Panc1 (cell line): ENCODE measurements around the gene KHDRBS2. TPM values are rescaled to one million over a fixed set of nuclear protein-coding genes. Genes with fewer than 3 reads are reported as not detected.
"Not testable (repeated sequence)": the region's sequence is repeated elsewhere in the genome, so short reads cannot be mapped to it uniquely, and the experiment has no call there.

ENCODE experiments used
- ATAC-seq: fragments of 200-7000 bp; cut with Tn5 transposase; 2 replicates; pipeline ENCODE4 v1.9.1; 2020; ENCODE audit warnings: mild to moderate bottlenecking, moderate library complexity
- BruUV-seq: library from RNA; stranded (reverse); fragments of 400-500 nt; replicated peaks from 2 replicates; lab custom pipeline; 2021; lab: Mats Ljungman, UMichigan
- CTCF ChIA-PET: fragments of 300-600 bp; sonication (Branson Sonifier 250); formaldehyde crosslinking; loops from one replicate; lab custom pipeline; 2022; ENCODE audit warnings: antibody characterized with exemption; lab: Charles Lee
- POLR2A ChIA-PET: fragments of 300-600 bp; sonication (Branson Sonifier 250); formaldehyde crosslinking; loops from one replicate; lab custom pipeline; 2022; ENCODE audit warnings: antibody characterized with exemption; lab: Charles Lee
- DNase-seq: peaks from one replicate; pipeline ENCODE4 v3.0.0-alpha.2; 2010; ENCODE audit warnings: low read depth, low spot score
- H3K27ac ChIP-seq: 2 replicates; pipeline ENCODE4 v1.5.1; 2011; ENCODE audit warnings: mild to moderate bottlenecking, low read length, inconsistent platforms
- H3K27me3 ChIP-seq: fragments of 200-500 bp; sonication (Bioruptor generic); 2 replicates; pipeline ENCODE4 v1.6.0; 2014; ENCODE audit warnings: low read length, inconsistent platforms; ENCODE audit not compliant: control insufficient read depth, insufficient read depth
- H3K36me3 ChIP-seq: fragments of 200-500 bp; sonication (Bioruptor generic); 2 replicates; pipeline ENCODE4 v1.5.1; 2014; ENCODE audit warnings: inconsistent platforms, mild to moderate bottlenecking, low read length, moderate library complexity; ENCODE audit not compliant: control insufficient read depth, insufficient read depth
- H3K4me1 ChIP-seq: 2 replicates; pipeline ENCODE4 v1.5.1; 2011; ENCODE audit warnings: inconsistent platforms, mild to moderate bottlenecking, low read length, moderate library complexity; ENCODE audit not compliant: control insufficient read depth, insufficient read depth
- H3K4me3 ChIP-seq, 2 experiments: 2 replicates each; pipeline ENCODE4 v1.5.1; 2011 to 2012; ENCODE audit warnings: low read depth in 2 of 2, low read length in 2 of 2, mild to moderate bottlenecking in 2 of 2, inconsistent platforms in 1 of 2, moderate library complexity in 1 of 2
- H3K9me3 ChIP-seq: fragments of 200-500 bp; sonication (Bioruptor generic); 2 replicates; pipeline ENCODE4 v1.5.1; 2014; ENCODE audit warnings: low read depth, mild to moderate bottlenecking, inconsistent platforms, low read length, moderate library complexity; ENCODE audit not compliant: control insufficient read depth, insufficient read depth
- POLR2AphosphoS5 ChIP-seq: IDR thresholded peaks from 2 replicates; pipeline ENCODE4 v1.6.1; 2012; ENCODE audit warnings: mild to moderate bottlenecking, low read depth, low read length, moderate library complexity
- SIN3A ChIP-seq: IDR thresholded peaks from 2 replicates; pipeline ENCODE4 v1.6.1; 2012; ENCODE audit warnings: low read depth, mild to moderate bottlenecking, low read length, moderate library complexity, borderline replicate concordance; ENCODE audit not compliant: insufficient read depth
- TCF7L2 ChIP-seq: IDR thresholded peaks from 2 replicates; pipeline ENCODE4 v1.6.1; 2011; ENCODE audit warnings: mild to moderate bottlenecking, low read depth, low read length, inconsistent platforms
- in situ Hi-C: cut with HindIII; loops from 2 replicates; pipeline ENCODE4 v1.10.0; 2016; ENCODE audit warnings: low sequenced_read_pairs, low pct_unique_long_range_greater_than_20kb
- intact Hi-C: fragments of 100-400 bp; cut with micrococcal nuclease; formaldehyde crosslinking; loops from one replicate; pipeline ENCODE4 v1.10.0; 2022; ENCODE audit not compliant: unreplicated experiment
- total RNA-seq: library from RNA; stranded (reverse); gene quantifications from one replicate; pipeline ENCODE4 v1.2.1, GENCODE V29; 2021; ENCODE audit not compliant: unreplicated experiment
- TF ChIP-seq, protein P1 (sequence below): fragments of 450-650 bp; IDR thresholded peaks from 2 replicates; pipeline ENCODE4 v1.5.1; 2017; ENCODE audit warnings: mild to moderate bottlenecking
- TF ChIP-seq, protein P2 (sequence below), 2 experiments: IDR thresholded peaks; 2 replicates each; pipeline ENCODE4 v1.6.1; 2011 to 2012; ENCODE audit warnings: low read depth in 2 of 2, control low read depth in 1 of 2, low read length in 1 of 2, mild to moderate bottlenecking in 1 of 2, moderate library complexity in 1 of 2; ENCODE audit not compliant: insufficient read depth in 1 of 2

Gene KHDRBS2
- total RNA-seq, 1 experiment from 2014 or later, result not detected

DNA sequence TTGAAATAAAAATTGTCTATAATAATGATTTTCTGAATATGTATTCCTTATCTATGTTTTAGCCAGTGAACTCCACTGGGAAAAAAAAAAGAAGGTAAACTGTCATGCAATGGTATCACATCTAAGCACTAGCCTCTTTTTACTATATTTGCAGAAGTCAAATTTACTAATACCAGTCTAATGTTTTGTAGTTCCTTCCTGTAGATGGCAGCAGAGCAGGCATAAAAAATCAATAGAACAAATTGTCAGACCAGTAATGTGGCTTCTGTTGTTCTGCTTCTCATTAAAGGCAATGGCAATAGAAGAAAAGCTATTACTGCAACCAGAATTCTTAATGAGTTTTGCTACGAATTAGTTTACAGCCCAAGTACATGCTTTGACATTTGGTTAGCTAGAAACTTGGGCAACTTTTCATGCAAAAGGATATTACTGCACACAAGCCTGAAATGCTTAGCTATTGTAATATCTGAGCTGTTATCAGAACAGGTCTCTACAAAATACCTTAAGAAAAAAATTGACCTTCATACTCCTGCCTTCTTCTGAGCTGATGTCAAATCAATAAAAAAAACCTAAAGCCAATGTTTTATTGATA, 476.9 kb downstream of the KHDRBS2 start:
- no peak overlapping the region for H3K4me3 ChIP-seq
- intact Hi-C loops, result loop anchor here (1.0 kb wide), 1 partner anchor 341 kb away; no protein-coding TSS in a partner anchor
- H3K27me3 ChIP-seq, result no peaks in the 10 kb centered on the region
- TF ChIP-seq, protein P1, sequence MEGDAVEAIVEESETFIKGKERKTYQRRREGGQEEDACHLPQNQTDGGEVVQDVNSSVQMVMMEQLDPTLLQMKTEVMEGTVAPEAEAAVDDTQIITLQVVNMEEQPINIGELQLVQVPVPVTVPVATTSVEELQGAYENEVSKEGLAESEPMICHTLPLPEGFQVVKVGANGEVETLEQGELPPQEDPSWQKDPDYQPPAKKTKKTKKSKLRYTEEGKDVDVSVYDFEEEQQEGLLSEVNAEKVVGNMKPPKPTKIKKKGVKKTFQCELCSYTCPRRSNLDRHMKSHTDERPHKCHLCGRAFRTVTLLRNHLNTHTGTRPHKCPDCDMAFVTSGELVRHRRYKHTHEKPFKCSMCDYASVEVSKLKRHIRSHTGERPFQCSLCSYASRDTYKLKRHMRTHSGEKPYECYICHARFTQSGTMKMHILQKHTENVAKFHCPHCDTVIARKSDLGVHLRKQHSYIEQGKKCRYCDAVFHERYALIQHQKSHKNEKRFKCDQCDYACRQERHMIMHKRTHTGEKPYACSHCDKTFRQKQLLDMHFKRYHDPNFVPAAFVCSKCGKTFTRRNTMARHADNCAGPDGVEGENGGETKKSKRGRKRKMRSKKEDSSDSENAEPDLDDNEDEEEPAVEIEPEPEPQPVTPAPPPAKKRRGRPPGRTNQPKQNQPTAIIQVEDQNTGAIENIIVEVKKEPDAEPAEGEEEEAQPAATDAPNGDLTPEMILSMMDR, result peak; percentile 70; the same call in 1 of the 2 replicates
- no peak for TF ChIP-seq TCF7L2
- TF ChIP-seq, protein P2, sequence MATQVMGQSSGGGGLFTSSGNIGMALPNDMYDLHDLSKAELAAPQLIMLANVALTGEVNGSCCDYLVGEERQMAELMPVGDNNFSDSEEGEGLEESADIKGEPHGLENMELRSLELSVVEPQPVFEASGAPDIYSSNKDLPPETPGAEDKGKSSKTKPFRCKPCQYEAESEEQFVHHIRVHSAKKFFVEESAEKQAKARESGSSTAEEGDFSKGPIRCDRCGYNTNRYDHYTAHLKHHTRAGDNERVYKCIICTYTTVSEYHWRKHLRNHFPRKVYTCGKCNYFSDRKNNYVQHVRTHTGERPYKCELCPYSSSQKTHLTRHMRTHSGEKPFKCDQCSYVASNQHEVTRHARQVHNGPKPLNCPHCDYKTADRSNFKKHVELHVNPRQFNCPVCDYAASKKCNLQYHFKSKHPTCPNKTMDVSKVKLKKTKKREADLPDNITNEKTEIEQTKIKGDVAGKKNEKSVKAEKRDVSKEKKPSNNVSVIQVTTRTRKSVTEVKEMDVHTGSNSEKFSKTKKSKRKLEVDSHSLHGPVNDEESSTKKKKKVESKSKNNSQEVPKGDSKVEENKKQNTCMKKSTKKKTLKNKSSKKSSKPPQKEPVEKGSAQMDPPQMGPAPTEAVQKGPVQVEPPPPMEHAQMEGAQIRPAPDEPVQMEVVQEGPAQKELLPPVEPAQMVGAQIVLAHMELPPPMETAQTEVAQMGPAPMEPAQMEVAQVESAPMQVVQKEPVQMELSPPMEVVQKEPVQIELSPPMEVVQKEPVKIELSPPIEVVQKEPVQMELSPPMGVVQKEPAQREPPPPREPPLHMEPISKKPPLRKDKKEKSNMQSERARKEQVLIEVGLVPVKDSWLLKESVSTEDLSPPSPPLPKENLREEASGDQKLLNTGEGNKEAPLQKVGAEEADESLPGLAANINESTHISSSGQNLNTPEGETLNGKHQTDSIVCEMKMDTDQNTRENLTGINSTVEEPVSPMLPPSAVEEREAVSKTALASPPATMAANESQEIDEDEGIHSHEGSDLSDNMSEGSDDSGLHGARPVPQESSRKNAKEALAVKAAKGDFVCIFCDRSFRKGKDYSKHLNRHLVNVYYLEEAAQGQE (IDR thresholded peaks at IDR 0.05; ENCODE audit: insufficient read depth in 1 of 2, low read depth in 2 of 2, low read length in 1 of 2), result no peak
- H3K4me1 ChIP-seq, result no peaks in the 10 kb centered on the region
- no TSS peak for BruUV-seq
- no peaks in the 10 kb centered on the region for H3K36me3 ChIP-seq
- ChIA-PET POLR2A (no interaction called here), CTCF (interaction anchor here (0.8 kb wide), 1 partner anchor 475 kb away, joined by 6 read pairs; no protein-coding TSS in a partner anchor)
- DNase-seq (peak; percentile 43), ATAC-seq (no peak)
- in situ Hi-C loops, result no loop called here
- no peak overlapping the region for H3K27ac ChIP-seq
- no peaks in the 10 kb centered on the region for H3K9me3 ChIP-seq

DNA sequence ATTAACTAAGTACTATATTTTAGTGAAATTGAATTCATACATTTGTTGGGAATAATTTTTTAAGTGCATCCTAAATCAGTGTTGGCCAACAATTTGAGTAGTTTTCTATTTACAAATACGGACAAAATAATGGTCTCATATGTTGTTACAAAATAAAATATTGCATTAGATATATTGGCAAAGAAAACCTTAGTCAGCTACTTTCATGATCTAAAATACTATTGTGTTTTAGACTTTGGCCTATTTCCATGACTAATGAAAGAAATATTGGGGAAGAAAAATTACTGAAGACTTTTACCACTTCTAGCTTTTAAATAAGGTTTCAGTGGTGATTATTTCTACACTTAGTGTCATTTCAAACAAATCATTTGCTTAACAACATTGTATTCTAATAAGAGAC, 498.0 kb downstream of the KHDRBS2 start:
- in situ Hi-C loops (no loop called here), intact Hi-C loops (no loop called here)
- no TSS peak for BruUV-seq

DNA sequence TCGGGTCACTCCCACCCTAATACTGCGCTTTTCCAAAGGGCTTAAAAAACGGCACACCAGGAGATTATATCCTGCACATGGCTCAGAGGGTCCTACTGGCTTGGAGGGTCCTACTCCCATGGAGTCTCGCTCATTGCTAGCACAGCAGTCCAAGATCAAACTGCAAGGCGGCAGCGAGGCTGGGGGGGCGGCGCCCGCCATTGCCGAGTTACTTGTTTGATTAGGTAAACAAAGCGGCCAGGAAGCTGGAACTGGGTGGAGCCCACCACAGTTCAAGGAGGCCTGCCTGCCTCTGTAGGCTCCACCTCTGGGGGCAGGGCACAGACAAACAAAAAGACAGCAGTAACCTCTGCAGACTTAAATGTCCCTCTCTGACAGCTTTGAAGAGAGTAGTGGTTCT, 516.6 kb downstream of the KHDRBS2 start:
- H3K4me1 ChIP-seq, CTCF ChIA-PET, H3K36me3 ChIP-seq, ATAC-seq, DNase-seq, H3K27ac ChIP-seq, POLR2A ChIA-PET, in situ Hi-C loops, intact Hi-C loops, H3K4me3 ChIP-seq, H3K9me3 ChIP-seq, H3K27me3 ChIP-seq, BruUV-seq: not testable (repeated sequence)

More for the DNA sequence above, 498.0 kb downstream of the KHDRBS2 start:
- ATAC-seq, result no peak
- no peaks in the 10 kb centered on the region for H3K36me3 ChIP-seq
- H3K4me3 ChIP-seq, result no peak overlapping the region
- H3K27me3 ChIP-seq, result no peaks in the 10 kb centered on the region
- DNase-seq, result no peak
- no peak for TF ChIP-seq SIN3A
- no peak for TF ChIP-seq POLR2AphosphoS5
- no peak for TF ChIP-seq TCF7L2
- TF ChIP-seq, protein P2 (IDR thresholded peaks at IDR 0.05; ENCODE audit: insufficient read depth in 1 of 2, low read depth in 2 of 2, low read length in 1 of 2), result no peak
- TF ChIP-seq, protein P1, result no peak
- no peaks in the 10 kb centered on the region for H3K4me1 ChIP-seq
- POLR2A ChIA-PET, result no interaction called here
- no peak overlapping the region for H3K27ac ChIP-seq
- H3K9me3 ChIP-seq, result peaks cover 6% of the 10 kb centered on the region; the same call in 1 of the 2 replicates
- CTCF ChIA-PET, result no interaction called here
